ENCODE results near the gene COL4A6.

COL4A6 gene

DNA sequence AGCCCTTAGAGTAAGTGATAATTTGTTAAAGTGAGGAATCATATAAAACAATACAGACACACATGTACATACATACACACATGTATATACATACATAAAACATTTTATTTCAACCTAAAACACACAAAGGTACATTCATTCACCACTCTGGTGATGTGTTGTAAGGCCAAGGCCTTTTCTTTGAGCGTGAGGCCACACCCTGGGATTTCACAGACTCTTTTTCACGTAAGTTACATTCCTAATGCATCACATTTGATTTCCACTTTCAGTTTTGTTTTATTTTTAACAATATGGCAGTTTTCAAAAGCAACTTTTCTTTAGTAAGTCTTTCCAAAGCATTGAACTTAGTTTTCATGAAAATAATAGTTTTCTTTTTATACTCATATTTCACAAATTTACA is 170.7 kb downstream of the COL4A6 start:
- peaks cover 0 to 7% (median 0%) of the 10 kb centered on the region in 5 donors for H3K9me3 ChIP-seq (ENCODE audit: control insufficient read depth in 5 of 5, low read length in 5 of 5)
- no peak overlapping the region for H3K27ac ChIP-seq (ENCODE audit: low read depth, low read length)
- H3K9ac ChIP-seq (ENCODE audit: low read length in 5 of 5): no peak overlapping the region
- H3K27me3 ChIP-seq (ENCODE audit: control insufficient read depth in 5 of 5, insufficient read depth in 4 of 5, low read length in 5 of 5): no peaks in the 10 kb centered on the region
- H3K4me1 ChIP-seq (ENCODE audit: control insufficient read depth in 5 of 5, insufficient read depth in 5 of 5, low read length in 5 of 5): peaks cover 0 to 16% (median 0%) of the 10 kb centered on the region in 5 donors
- no peak overlapping the region for H3K4me3 ChIP-seq (ENCODE audit: low read depth in 1 of 5, low read length in 5 of 5)
- H3K36me3 ChIP-seq (ENCODE audit: control insufficient read depth in 5 of 5, insufficient read depth in 5 of 5, low read length in 5 of 5): no peaks in the 10 kb centered on the region

DNA sequence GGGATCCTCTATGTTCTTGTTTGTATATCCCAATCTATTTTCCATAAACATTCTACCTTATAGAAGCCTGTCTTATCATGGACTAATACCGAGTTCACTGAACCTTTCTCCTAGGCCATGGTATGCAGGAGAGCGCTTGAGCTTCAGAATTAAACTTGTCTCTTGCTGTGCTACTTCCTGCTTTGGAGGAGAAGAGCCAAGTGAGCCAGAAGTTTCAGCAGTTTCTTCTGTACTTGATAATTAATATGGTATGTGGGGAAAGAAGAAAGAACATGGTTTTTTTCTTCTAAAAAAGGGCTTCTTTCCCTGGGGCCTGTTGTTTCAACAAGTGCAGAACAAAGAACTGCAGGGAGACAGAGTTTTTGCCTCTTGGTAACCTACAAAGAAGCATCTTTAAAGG is 173.8 kb downstream of the COL4A6 start:
- H3K36me3 ChIP-seq (ENCODE audit: control insufficient read depth in 5 of 5, insufficient read depth in 5 of 5, low read length in 5 of 5): no peaks in the 10 kb centered on the region
- H3K27ac ChIP-seq (ENCODE audit: low read depth, low read length): no peak overlapping the region
- no peak overlapping the region for H3K9ac ChIP-seq (ENCODE audit: low read length in 5 of 5)
- H3K4me3 ChIP-seq (ENCODE audit: low read depth in 1 of 5, low read length in 5 of 5): no peak overlapping the region
- peaks cover 0 to 7% (median 0%) of the 10 kb centered on the region in 5 donors for H3K9me3 ChIP-seq (ENCODE audit: control insufficient read depth in 5 of 5, low read length in 5 of 5)
- peaks cover 0 to 16% (median 0%) of the 10 kb centered on the region in 5 donors for H3K4me1 ChIP-seq (ENCODE audit: control insufficient read depth in 5 of 5, insufficient read depth in 5 of 5, low read length in 5 of 5)
- H3K27me3 ChIP-seq (ENCODE audit: control insufficient read depth in 5 of 5, insufficient read depth in 4 of 5, low read length in 5 of 5): peaks cover 0 to 4% (median 0%) of the 10 kb centered on the region in 5 donors

DNA sequence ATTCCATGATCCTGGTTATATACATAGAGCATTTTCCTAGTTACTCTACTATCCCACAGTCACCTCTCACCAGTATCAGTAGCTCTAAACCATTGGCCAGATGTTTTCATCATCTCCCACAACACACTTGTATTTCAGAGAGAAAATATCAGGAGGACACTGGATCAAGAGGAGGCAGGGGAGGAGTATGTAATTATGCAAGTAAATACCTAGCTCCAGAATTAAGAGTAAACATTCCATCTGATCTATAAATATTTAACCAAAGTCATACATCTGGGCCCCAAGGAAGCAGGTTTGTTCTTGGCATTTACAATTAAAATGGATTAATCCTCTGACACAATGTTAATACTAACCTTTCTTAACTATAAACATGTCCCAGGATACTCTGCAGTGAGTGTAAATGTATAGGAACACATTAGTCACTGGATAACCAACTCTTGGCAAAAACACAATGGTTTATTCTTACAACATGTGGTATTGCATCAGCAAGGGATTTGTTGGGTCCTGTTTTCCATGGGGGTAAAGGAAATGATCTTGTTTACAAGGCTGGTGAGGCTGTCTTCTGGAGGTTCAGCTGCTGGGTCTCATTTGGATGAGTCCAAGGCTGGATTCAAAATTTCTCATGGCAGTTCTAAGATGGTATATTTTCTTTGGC is 176.5 kb downstream of the COL4A6 start:
- Histone ChIP-seq H3K9me3 (ENCODE audit: control insufficient read depth in 5 of 5, low read length in 5 of 5) (no peaks in the 10 kb centered on the region), H3K27me3 (ENCODE audit: control insufficient read depth in 5 of 5, insufficient read depth in 4 of 5, low read length in 5 of 5) (peaks cover 0 to 8% (median 0%) of the 10 kb centered on the region in 5 donors), H3K4me1 (ENCODE audit: control insufficient read depth in 5 of 5, insufficient read depth in 5 of 5, low read length in 5 of 5) (peaks cover 0 to 16% (median 0%) of the 10 kb centered on the region in 5 donors), H3K9ac (ENCODE audit: low read length in 5 of 5) (no peak overlapping the region), H3K27ac (ENCODE audit: low read depth, low read length) (no peak overlapping the region), H3K4me3 (ENCODE audit: low read depth in 1 of 5, low read length in 5 of 5) (no peak overlapping the region), H3K36me3 (ENCODE audit: control insufficient read depth in 5 of 5, insufficient read depth in 5 of 5, low read length in 5 of 5) (no peaks in the 10 kb centered on the region)

DNA sequence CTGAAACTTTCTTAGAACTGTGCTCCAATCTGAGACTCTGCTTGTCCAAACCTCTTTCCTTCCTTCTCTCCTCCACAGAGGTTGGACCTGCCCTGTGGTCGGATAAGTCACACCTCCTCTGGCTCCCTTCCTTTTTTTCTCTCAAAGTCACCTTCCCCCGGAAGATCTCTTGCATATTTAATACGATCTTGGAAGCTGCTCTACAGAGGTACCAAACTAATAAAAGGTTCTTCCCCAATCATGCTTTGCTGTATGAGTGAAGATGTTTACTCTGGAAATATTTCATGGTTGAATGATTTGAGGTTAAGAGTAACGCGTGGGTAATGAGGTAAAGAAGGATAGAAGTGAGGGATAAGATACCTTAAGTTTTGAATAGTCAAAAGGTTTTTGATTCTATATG is 180.7 kb downstream of the COL4A6 start:
- Histone ChIP-seq H3K4me3 (ENCODE audit: low read depth in 1 of 5, low read length in 5 of 5) (no peak overlapping the region), H3K27ac (ENCODE audit: low read depth, low read length) (no peak overlapping the region), H3K9me3 (ENCODE audit: control insufficient read depth in 5 of 5, low read length in 5 of 5) (peaks cover 0 to 8% (median 4%) of the 10 kb centered on the region in 5 donors), H3K9ac (ENCODE audit: low read length in 5 of 5) (no peak overlapping the region), H3K36me3 (ENCODE audit: control insufficient read depth in 5 of 5, insufficient read depth in 5 of 5, low read length in 5 of 5) (no peaks in the 10 kb centered on the region), H3K4me1 (ENCODE audit: control insufficient read depth in 5 of 5, insufficient read depth in 5 of 5, low read length in 5 of 5) (peaks cover 0 to 6% (median 0%) of the 10 kb centered on the region in 5 donors), H3K27me3 (ENCODE audit: control insufficient read depth in 5 of 5, insufficient read depth in 4 of 5, low read length in 5 of 5) (peaks cover 0 to 8% (median 0%) of the 10 kb centered on the region in 5 donors)

DNA sequence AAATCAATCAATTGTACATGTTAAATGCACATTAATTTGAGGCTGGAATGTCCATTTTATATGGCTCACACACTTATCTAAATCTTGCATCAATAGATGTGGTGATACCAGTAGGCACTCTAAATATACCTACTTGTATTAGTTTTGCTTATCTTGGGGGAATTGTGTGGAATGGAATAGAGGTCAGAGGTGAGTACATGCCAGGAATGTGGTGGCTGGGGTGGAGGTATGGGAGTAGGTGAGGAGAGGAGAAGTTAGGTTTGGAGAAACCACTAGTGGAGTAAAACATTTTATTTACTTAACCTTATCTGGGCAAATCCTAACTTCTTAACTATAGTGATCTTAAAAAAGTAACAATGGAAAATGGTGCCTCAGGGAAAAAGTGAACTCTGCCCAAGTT is 183.6 kb downstream of the COL4A6 start:
- Histone ChIP-seq H3K27me3 (ENCODE audit: control insufficient read depth in 5 of 5, insufficient read depth in 4 of 5, low read length in 5 of 5) (peaks cover 0 to 4% (median 2%) of the 10 kb centered on the region in 5 donors), H3K9me3 (ENCODE audit: control insufficient read depth in 5 of 5, low read length in 5 of 5) (peaks cover 0 to 8% (median 7%) of the 10 kb centered on the region in 5 donors), H3K4me1 (ENCODE audit: control insufficient read depth in 5 of 5, insufficient read depth in 5 of 5, low read length in 5 of 5) (peaks cover 0 to 14% (median 3%) of the 10 kb centered on the region in 5 donors), H3K36me3 (ENCODE audit: control insufficient read depth in 5 of 5, insufficient read depth in 5 of 5, low read length in 5 of 5) (no peaks in the 10 kb centered on the region), H3K9ac (ENCODE audit: low read length in 5 of 5) (no peak overlapping the region), H3K27ac (ENCODE audit: low read depth, low read length) (no peak overlapping the region), H3K4me3 (ENCODE audit: low read depth in 1 of 5, low read length in 5 of 5) (no peak overlapping the region)

DNA sequence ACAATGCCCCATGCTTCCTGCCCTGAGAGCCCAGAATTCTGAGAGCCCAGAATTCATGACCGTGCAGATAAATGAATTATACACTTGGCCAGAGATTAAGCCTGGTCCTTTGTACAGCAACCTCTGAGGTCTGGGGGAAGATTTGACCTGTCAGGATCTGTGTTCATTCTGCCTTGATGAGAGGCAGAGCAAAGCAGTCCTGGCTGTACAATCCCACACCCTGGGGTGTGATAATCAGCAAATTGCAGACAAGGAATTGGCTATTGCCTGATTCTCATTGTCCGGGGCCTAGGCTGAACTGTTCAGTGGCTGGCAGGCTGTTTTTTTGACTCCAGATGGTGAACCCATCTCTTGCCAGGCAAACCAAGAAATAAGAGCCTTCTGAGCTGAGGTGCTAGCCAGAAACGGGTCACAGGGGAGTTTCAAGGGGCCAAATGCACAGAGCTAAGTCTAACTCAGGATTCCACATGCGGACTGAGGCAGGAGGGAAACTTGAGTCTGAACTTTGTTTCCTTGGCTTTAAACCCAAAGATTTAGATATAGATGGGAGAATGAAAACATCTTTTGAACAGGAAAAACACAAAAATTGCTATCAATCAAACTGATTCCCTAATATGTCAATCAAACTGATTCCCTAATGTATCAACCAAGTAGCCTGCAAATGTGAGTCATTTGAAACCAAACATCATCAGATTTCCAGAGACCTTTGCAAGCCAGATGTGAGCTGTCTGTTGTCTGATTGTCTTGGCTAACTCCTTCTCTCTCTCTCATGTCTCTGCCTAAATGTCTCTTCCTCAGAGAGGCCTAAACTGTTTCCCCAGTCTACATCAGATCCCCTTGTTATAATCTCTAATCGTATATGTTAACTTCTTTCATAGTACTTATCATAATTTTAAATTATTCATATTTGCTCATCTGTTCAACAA is 187.3 kb downstream of the COL4A6 start:
- Histone ChIP-seq H3K27me3 (ENCODE audit: control insufficient read depth in 5 of 5, insufficient read depth in 4 of 5, low read length in 5 of 5) (peaks cover 0 to 3% (median 0%) of the 10 kb centered on the region in 5 donors), H3K4me1 (ENCODE audit: control insufficient read depth in 5 of 5, insufficient read depth in 5 of 5, low read length in 5 of 5) (peaks cover 0 to 14% (median 3%) of the 10 kb centered on the region in 5 donors), H3K9ac (ENCODE audit: low read length in 5 of 5) (no peak overlapping the region), H3K27ac (ENCODE audit: low read depth, low read length) (no peak overlapping the region), H3K4me3 (ENCODE audit: low read depth in 1 of 5, low read length in 5 of 5) (no peak overlapping the region), H3K9me3 (ENCODE audit: control insufficient read depth in 5 of 5, low read length in 5 of 5) (peaks cover 0 to 8% (median 7%) of the 10 kb centered on the region in 5 donors), H3K36me3 (ENCODE audit: control insufficient read depth in 5 of 5, insufficient read depth in 5 of 5, low read length in 5 of 5) (no peaks in the 10 kb centered on the region)

DNA sequence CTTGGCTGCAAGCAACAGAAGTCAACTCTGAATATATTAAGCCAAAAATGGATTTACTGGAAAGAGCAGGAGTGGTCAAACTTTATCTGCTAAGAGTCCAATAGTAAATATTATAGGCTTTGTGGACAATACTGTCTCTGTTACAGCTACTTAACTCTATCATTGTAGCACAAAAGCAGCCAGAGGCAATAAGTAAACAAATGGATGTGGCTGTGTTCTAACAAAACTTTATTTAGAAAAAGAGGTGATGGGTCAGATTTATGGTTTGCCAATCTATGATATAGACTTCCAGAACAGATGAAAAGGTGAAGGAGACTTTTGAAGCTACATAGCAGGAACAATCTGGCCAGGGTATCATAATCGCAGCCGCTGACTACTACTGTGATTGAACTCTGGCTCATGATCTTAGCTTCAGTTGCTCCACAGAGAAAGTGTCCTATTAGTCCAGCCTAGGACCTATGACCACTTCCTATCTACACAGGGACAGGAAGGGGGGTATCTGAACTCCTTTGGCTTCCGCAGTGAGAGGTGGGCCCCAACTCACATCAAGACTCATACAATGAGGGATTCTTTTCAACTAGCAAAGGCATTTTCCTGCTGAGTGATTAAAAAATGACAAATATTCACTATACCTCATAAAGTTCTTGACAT is 191.8 kb downstream of the COL4A6 start:
- Histone ChIP-seq H3K27ac (ENCODE audit: low read depth, low read length) (no peak overlapping the region), H3K9me3 (ENCODE audit: control insufficient read depth in 5 of 5, low read length in 5 of 5) (no peaks in the 10 kb centered on the region)

DNA sequence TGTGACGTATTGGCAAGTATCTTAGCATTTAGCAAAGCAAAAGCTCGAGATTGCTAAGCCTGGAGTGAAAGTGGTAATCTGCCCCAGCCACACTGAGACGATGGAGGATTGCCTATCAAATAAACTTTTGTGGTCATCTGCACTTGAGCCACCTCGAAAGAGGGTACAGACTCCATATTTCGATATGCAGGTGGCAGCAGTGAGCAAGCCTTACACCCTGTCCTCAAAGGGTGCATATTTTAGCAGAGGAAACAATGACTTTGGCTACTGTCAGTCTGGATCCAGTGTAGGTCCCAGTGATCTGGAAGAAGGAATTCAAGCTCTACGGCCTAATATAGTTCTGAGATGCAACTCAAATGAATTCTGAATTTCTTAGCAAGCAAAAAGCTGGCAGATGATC is 192.8 kb downstream of the COL4A6 start:
- H3K36me3 ChIP-seq (ENCODE audit: control insufficient read depth in 5 of 5, insufficient read depth in 5 of 5, low read length in 5 of 5): no peaks in the 10 kb centered on the region
- H3K9ac ChIP-seq (ENCODE audit: low read length in 5 of 5): no peak overlapping the region
- no peaks in the 10 kb centered on the region for H3K9me3 ChIP-seq (ENCODE audit: control insufficient read depth in 5 of 5, low read length in 5 of 5)
- H3K4me1 ChIP-seq (ENCODE audit: control insufficient read depth in 5 of 5, insufficient read depth in 5 of 5, low read length in 5 of 5): peaks cover 0 to 6% (median 0%) of the 10 kb centered on the region in 5 donors
- H3K27ac ChIP-seq (ENCODE audit: low read depth, low read length): no peak overlapping the region
- H3K27me3 ChIP-seq (ENCODE audit: control insufficient read depth in 5 of 5, insufficient read depth in 4 of 5, low read length in 5 of 5): peaks cover 0 to 4% (median 0%) of the 10 kb centered on the region in 5 donors
- H3K4me3 ChIP-seq (ENCODE audit: low read depth in 1 of 5, low read length in 5 of 5): no peak overlapping the region

More for the DNA sequence above, 191.8 kb downstream of the COL4A6 start:
- H3K4me1 ChIP-seq (ENCODE audit: control insufficient read depth in 5 of 5, insufficient read depth in 5 of 5, low read length in 5 of 5): peaks cover 0 to 13% (median 0%) of the 10 kb centered on the region in 5 donors
- H3K9ac ChIP-seq (ENCODE audit: low read length in 5 of 5): no peak overlapping the region
- H3K36me3 ChIP-seq (ENCODE audit: control insufficient read depth in 5 of 5, insufficient read depth in 5 of 5, low read length in 5 of 5): no peaks in the 10 kb centered on the region
- H3K4me3 ChIP-seq (ENCODE audit: low read depth in 1 of 5, low read length in 5 of 5): no peak overlapping the region
- H3K27me3 ChIP-seq (ENCODE audit: control insufficient read depth in 5 of 5, insufficient read depth in 4 of 5, low read length in 5 of 5): peaks cover 0 to 5% (median 0%) of the 10 kb centered on the region in 5 donors

DNA sequence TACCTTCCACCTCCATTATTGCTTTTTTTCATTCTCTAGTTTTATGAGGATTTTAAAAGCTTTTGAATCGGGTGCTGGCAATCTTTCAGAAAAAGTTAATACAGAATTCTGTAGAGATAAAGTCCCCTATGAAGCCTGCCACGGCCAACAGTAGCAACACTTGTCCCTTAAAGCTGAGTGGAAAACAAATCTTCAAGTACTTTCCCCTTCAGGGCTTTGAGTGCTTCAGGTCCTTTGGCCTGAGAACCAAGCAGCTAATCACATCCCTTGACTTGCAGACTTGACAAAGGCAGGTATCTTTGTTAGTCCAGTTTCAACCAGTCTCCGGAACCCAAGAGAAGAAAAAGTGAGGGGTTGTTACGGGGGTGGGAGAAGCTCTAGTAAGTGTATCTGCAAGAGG is 202.2 kb downstream of the COL4A6 start:
- Histone ChIP-seq H3K27me3 (ENCODE audit: control insufficient read depth in 5 of 5, insufficient read depth in 4 of 5, low read length in 5 of 5) (peaks cover 4 to 12% (median 8%) of the 10 kb centered on the region in 5 donors), H3K9me3 (ENCODE audit: control insufficient read depth in 5 of 5, low read length in 5 of 5) (no peaks in the 10 kb centered on the region), H3K9ac (ENCODE audit: low read length in 5 of 5) (no peak overlapping the region), H3K36me3 (ENCODE audit: control insufficient read depth in 5 of 5, insufficient read depth in 5 of 5, low read length in 5 of 5) (no peaks in the 10 kb centered on the region), H3K27ac (ENCODE audit: low read depth, low read length) (no peak overlapping the region), H3K4me1 (ENCODE audit: control insufficient read depth in 5 of 5, insufficient read depth in 5 of 5, low read length in 5 of 5) (no peaks in the 10 kb centered on the region), H3K4me3 (ENCODE audit: low read depth in 1 of 5, low read length in 5 of 5) (no peak overlapping the region)
